Measurements from ENCODE around the gene DMBT1.
"Not testable (repeated sequence)": the region's sequence is repeated elsewhere in the genome, so short reads cannot be mapped to it uniquely, and the experiment has no call there.

The DMBT1 gene

DNA sequence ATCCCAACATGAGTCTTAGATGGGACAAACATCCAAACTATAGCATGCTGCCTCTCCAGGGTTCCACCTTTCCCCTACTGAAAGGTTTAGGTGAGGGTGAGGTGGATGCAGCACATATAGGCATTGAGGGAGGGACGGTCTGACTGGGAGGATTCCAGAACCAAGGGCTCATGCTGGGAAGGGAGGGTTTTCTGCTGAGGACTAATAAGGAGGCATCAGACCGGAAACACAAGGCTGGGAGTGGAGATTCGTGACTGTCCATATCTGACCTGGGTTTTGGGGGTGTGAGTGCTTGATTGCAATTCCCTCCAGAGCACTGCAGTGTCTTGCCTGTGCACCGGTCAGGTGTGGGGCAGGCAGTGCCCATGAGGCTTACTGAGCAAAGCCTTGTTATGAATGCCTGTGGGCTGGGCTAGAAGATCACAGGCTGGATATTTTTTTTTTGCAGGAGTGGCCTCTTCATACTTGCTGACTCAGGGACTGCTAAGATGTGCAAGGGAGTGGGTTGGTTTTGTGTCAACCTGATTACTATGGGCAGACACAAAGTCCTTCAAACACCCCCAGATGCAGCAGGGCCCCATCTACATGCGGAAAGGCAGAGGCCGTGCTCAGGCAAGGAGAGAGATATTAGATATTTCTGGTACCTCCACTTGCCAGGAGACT lies 26.7 kb downstream of the DMBT1 start:
- DNase-seq: no peak

DNA sequence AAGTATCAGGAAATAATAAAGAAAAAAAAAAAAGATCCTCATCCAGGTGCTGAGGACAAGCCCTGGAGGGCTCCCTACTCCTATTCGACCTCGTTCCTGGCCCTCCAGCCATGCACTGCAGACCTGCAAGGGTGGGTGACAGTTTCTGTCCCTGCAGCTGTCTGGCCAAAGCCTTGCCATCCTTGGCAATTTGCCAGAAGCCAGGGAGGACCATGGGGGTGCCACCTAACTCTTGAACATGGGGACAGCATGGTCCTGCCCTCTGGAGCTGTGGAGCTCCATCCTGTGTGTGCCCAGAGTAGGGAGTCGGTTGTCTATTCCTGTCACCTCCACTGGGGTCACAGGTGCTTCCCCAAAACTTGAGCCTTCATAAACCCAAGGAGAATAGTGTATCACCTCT lies 27.8 kb downstream of the DMBT1 start:
- no peak for DNase-seq

DNA sequence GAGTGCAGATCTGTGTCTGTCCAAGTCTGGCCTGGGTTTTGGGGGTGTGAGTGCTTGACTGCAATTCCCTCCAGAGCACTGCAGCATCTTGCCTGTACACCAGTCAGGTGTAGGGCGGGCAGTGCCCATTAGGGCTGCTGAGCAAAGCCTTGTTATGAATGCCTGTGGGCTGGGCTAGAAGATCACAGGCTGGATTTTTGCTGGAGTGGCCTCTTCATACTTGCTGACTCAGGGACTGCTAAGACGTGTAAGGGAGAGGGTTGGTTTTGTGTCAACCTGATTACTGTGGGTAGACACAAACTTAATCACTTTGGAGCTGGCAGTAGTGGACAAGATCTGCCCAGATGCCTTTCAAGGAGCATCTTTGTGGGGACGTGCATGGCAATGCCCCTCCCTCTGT lies 29.6 kb downstream of the DMBT1 start:
- DNase-seq: no peak

DNA sequence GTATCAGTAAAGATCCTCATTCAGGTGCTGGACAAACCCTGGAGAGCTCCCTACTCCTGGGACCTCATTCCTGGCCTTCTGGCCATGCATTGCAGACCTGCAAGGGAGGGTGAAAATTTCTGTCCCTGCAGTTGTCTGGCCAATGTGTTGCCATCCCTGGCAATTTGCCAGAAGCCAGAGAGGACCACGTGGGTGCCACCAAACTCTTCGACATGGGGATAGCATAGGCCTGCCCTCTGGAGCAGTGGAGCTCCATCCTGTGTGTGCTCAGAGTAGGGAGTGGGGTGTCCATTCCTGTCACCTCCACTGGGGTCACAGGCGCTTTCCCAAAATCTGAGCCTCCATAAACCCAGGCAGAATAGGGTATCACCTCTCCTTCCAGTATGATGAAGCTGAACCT lies 31.2 kb downstream of the DMBT1 start:
- no peak for DNase-seq

DNA sequence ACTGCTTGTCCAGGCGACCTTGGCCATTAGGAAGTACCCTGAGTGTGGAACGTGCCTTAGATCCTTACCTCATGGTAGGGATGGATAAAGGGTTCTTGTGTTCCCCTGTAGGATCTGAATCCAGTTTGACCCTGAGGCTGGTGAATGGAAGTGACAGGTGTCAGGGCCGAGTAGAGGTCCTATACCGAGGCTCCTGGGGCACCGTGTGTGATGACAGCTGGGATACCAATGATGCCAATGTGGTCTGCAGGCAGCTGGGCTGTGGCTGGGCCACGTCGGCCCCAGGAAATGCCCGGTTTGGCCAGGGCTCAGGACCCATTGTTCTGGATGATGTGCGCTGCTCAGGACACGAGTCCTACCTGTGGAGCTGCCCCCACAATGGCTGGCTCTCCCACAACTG lies 31.6 kb downstream of the DMBT1 start:
- DNase-seq: no peak

DNA sequence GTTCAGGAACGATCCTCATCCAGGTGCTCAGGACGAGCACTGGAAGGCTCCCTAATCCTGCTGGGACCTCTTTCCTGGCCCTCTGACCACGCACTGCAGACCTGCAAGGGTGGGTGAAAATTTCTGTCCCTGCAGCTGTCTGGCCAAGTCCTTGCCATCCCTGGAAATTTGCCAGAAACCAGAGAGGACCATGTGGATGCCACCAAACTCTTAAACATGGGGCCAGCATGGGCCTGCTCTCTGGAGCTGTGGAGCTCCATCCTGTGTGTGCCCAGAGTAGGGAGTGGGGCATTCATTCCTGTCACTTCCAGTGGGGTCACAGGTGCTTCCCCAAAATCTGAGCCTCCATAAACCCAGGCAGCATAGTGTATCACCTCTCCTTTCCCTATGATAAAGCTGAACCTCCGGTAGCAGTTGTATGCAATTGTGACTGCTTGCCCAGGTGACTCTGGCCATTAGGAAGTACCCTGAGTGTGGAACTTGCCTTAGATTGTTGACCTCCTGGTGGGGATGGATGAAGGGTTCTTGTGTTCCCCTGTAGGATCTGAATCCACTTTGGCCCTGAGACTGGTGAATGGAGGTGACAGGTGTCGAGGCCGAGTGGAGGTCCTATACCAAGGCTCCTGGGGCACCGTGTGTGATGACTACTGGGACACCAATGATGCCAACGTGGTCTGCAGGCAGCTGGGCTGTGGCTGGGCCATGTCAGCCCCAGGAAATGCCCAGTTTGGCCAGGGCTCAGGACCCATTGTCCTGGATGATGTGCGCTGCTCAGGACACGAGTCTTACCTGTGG lies 57.1 kb downstream of the DMBT1 start:
- DNase-seq: no peak

DNA sequence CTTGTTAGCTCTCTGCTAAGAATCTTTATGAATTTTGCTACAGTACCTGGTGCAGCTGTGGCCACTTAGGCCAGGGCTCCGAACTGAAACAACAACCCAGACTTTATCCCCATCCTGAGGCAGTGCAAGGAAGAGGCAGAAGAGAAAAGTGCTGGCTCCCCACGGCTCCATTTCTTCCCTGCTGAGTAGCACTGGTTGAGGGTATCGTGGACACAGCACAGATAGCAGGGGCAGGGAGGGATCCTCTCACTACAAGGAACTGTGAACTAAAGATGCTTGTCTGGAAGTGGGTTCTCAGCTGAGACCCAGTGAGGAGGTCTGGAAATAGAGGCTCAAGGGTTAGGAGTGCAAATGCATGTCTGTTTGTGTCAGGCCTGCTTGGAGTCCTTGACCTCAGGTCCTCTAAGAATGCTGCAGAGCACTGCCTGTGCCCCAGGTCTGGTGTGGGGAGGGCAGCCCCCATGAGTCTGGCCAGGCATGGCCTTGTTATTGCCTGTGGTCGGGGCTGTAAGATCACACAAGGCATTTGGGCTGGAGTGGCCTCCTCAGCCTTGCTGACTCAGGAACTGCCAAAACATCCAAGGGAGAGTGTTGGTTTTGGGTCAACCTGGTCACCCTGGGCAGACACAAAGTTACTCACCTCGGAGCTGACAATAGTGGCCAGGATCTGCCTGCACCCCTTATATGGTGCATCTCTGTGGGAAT lies 58.1 kb downstream of the DMBT1 start:
- no peak for DNase-seq

DNA sequence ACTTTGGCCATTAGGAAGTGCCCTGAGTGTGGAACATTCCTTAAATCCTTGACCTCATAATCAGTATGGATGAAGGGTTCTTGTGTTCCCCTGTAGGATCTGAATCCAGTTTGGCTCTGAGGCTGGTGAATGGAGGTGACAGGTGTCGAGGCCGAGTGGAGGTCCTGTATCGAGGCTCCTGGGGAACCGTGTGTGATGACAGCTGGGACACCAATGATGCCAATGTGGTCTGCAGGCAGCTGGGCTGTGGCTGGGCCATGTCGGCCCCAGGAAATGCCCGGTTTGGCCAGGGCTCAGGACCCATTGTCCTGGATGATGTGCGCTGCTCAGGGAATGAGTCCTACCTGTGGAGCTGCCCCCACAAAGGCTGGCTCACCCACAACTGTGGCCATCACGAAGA lies 60.4 kb downstream of the DMBT1 start:
- not testable (repeated sequence) for DNase-seq

DNA sequence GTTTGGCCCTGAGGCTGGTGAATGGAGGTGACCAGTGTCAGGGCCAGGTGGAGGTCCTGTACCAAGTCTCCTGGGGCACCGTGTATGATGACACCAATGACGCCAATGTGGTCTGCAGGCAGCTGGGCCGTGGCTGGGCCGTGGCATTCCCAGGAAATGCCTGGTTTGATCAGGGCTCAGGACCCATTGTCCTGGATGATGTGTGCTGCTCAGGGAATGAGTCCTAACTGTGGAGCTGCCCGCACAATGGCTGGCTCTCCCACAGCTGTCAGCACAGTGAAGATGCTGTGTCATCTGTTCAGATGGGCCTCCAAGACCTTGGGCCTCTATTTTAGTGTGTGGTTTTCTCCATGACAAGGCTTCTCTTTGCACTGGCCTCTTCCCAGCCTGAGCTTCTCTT lies 64.0 kb downstream of the DMBT1 start:
- no peak for DNase-seq

DNA sequence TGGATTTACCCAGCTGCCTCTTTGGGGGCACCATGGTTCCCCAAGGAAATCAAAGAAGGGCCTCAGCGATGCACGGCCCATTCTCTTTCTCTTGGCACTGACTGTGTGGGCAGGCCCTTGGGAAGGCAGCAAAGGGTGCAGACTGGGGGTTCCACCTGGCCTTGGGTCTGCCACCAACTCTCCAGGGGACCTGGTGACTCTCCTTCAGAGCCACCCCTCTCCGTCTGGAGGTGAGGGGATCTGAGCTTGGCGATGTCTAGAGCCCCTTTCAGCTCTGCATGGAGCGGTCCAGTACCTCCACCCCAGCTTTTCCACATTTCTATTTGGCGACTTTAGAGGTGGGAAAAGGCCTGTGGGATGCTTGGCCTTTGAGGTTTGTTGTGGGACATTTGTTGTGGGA lies 70.0 kb downstream of the DMBT1 start:
- no peak for DNase-seq

DNA sequence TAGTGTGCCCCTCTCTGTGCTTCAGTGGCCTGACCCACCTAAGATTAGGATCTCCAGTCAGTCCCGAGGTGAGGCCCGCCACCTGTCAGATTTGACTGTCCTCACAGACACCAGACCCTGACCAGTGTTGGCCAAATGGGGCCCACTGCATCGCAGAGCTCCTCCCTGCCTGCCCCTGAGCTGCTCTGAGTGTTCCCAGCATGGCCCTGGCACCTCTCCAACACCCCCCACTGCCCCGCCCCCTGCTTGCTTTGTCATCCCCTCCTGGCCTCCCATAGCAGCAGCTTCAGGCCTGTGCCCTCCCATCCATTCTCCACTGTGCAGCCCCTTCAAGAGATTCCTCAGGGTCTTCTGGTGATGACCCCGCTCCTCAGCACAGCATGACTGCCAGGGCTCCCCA lies 71.5 kb downstream of the DMBT1 start:
- DNase-seq: no peak

DNA sequence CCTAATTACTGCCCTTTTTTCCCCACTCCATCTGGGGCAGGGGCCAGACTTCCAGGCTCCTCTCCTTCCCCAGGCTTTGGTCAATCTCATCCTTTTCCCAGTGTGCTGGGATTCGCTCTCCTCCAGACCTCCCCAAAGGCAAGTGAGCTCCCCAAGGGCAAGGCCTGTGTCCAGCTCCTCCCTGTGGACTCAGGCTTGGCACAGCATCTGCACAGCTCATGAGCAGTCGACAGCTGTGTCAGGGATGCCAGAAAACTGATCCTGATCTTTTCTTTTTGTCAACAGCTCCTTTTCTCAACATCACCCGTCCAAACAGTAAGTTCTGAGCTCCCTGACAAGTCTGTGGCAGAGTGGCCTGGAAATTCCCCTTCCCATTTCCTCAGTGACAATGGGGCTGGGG lies 72.0 kb downstream of the DMBT1 start:
- no peak for DNase-seq

DNA sequence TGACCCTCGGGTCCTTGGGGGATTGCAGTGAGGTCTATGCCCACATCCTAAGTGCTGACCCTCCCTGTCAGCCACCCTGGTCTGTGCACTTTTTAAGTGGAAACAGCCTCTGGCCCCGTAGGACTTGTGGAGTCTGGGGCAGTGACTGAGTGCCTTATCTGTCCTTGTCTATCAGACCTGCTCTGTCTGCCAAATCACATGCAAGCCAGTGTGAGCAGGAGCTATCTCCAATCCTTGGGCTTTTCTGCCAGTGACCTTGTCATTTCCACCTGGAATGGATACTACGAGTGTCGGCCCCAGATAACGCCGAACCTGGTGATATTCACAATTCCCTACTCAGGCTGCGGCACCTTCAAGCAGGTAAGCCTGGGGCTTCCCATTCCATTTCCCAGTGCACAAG lies 76.4 kb downstream of the DMBT1 start:
- DNase-seq: no peak

DNA sequence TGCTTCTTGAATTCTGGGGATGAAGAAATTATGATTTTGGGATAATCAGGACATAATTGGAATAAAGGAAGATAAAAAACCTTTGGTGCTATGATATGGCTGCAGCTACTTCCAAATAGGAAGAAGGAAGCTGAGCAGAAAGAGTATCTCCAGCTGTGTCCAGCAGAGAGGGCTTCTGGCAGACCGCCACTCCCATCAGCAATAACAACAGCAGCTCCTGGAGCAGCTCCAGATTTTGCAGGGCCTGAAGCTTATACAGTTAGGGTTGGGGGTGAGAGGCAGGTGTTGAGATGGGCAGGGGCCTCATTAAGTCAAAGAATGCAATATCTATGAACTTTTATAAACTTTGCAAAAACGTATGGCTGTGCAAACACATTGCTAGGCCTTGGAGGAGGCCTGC lies 76.8 kb downstream of the DMBT1 start:
- DNase-seq: no peak

DNA sequence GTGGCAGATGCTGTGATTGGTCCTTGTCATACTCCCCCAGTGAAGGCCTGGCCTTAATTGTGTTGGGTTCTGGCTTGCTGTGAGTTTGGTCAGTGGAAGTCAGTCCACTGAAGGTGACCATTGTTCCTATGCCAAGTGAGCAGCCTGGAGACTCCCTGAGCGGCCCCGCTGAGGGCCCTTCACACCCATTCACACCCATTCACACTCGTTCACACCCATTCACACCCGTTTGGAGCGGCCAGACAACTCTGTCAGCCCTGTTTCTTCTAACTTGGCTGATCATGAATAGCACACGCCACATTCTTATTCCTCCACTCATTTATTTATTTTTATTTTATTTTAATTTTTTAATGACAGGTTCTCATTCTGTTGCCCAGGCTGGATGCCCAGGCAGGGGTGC lies 77.6 kb downstream of the DMBT1 start:
- DNase-seq: no peak

DNA sequence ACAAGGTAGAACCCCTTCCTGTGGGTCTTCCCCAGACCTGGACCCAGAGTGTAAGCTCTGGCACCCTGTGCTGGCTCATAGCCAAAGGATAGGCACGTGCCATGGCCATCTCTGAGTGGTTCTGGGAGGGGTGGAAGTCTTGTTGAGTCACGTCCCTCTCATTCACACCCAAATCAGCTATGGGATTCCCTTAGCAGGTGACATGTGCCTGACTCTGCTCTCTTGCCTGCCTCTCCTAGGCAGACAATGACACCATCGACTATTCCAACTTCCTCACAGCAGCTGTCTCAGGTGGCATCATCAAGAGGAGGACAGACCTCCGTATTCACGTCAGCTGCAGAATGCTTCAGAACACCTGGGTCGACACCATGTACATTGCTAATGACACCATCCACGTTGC lies 79.2 kb downstream of the DMBT1 start:
- DNase-seq: no peak

DNA sequence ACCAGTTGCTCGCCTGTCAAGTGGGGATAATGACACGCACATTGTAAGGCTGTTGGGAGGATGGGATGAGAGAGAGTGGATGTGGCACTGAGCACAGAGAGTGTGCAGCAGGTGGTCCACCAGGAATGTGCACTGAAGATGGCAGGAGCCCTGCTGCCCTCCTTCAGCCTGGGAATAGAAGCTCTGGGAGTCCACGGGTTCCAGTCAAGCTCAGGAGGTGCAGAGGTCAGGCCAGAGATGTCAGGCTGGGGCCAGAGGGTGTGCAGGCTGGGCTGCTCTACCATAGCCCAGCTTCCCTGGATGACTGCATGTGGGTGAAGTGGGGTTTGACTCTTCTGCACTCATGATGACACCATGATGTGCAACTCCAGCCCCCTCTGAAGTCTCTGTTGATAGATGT lies 80.4 kb downstream of the DMBT1 start:
- DNase-seq: no peak

DNA sequence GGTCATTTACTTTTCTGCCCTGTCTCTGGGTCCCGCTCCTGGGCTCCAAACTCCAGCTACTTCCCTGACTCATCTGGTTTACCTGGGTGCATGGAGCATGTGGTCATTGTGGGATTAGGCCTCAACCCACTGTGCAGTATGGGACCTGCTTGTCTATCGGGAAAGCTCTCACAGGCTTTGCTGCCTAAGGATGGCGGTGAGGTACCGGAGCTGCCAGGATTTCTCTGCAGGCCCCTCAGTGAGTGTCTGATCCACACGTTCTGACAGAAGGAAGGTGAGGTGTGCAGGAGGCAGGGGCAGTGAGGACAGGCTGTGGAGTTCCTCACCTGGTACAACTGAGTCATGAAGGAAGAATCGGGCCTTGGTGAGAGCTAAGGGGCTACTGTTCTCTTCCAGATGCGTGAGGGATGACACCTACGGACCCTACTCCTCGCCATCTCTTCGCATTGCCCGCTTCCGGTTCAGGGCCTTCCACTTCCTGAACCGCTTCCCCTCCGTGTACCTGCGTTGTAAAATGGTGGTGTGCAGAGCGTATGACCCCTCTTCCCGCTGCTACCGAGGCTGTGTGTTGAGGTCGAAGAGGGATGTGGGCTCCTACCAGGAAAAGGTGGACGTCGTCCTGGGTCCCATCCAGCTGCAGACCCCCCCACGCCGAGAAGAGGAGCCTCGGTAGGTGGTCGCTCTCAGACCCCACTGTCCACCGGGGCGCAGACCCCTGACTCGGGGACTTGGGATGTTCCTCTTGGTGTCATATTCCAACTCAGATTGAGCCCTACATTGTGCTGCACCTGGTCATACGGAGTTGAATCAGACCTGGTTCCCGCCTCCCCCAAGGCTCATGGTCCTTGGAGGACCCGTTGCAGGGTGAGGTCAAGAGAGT lies 82.4 kb downstream of the DMBT1 start:
- no peak for DNase-seq

DNA sequence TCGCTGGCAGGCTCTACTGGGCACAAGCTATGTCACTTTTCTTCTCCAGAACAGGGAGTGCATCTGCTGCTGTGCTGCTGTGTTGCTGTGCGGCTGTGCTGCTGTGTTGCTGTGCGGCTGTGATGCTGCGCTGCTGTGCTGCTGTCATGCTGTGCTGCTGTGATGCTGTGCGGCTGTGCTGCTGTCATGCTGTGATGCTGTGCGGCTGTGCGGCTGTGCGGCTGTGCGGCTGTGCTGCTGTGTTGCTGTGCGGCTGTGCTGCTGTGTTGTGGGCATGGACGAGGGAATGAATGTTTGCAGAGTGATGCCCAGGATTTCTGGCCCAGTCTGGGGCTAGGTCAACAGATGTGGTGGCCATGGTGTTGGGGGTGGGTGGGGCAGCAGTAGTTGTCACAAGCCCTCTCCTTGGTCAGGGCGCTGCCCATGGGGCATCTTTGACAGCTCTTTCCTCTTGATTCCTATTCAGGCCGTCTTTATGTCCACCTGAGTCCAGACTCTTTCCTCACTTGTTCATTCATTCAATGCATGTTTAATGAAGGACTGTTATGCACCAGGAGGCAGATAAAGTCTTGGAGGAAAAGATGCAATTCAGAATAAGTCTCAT lies 83.5 kb downstream of the DMBT1 start:
- DNase-seq: no peak

DNA sequence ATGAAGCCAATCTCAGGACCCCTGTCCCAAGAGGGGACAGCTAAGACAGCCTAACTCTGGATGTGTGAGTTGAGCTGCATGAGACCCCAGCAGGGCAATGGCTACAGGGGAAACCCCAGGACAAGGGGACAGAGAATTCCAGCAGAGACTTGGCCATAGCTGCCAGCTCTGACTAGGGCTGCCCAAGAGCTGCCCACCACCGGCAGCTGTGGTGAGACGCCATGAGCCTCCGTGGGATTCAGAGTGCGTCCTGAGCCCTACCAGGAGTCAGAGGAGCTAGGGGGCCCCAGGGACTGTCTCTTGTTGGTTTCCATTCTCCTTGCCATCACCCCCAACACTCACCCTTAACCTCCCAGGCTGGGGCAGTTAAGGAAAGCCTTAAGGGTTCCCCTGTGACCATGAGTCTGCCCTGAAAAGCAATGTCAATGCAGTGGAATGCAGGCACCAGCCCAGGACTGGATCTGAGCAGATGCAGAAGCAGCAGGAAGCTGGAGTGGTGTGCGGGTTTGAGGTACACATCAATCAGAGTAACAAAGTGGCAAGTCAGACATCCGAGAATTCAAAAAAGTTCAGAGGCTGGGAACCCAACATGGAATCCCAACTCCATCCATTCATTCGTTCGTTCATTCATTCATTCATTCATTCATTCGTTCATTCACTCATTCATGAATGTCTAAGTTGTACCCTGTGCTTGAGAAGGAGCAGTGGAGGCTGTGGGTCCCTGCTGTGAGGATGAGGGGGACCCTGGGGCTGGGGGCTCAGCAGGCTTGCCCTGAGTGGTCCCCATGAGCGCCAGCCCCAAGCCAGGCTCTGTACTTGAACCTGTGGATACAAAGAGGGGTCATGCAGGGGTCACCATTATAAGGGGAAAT lies 86.2 kb downstream of the DMBT1 start:
- no peak for DNase-seq

DNA sequence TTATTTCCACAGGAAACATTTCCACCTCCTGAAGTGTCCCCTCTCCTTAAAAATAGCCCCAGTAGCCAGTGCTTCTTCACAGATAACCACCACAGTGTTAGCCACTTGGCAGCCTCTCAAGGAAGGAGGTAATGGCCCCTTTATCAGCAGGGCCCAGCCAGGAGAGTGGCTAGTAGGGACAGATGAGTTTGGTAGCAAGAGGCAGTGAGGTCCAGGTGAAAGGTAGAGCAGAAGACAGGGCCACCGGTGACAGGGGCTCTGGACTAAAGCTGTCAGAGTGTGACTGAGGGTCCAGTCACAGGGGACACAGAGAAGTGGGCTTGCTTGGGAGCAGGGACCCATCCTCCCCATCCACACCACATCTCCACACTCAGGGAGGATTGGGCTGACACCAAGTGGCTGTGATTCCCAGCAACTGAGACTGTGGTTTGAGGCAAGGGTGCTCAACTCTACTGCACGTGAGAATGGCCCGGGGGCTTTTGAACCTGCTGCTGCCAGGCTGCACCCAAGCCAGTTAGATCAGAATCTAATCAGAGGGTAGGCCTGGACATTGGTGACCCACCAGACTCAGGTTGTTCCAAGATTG lies 86.9 kb downstream of the DMBT1 start:
- DNase-seq: no peak

Data from CD4-positive, alpha-beta T cell treated with Interleukin-17A for 4 hours (primary cell).